EL (cell line): Measurements from ENCODE around the gene LRRC8D.

Experiments used
- DNase-seq: peaks from one replicate; pipeline ENCODE4 v3.0.0-alpha.2; 2016

The LRRC8D gene

DNA sequence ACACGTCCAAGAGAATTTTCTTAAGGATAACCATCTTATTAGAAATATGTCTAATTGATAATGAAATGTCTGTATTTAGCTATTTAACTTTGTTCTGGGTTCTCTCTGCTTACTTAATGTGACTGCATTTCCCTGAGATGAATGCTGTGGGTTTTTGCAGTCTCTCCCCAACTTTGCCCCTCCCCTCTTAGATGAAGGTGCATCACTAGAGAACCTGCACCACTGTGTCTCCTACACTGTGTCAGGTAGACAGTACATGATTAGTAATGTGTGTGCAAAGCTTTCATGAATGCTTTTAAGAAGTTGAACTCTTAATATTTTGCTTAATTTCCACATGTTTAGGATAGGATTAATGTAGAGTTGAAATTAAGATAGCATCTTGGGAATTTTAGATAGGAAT is 51.7 kb downstream of the LRRC8D start:
- DNase-seq: no peak

DNA sequence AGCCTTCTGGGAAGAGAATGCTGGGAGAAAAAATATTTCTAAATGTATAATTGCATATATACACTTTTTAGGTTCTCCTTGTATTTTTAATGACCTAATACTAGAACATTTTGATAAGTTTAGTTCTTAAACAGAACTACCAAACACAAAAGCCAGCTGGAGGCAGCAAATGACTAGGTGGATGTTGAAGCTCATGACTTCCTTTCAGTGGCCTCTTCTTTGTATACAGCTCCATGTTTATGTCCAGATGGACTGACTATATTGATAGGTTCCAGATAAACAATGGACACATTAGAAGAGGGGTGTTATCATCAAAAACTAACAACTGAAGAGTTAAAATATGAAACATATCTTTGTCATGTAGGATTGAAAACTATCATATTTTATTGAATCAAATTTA is 52.5 kb downstream of the LRRC8D start:
- DNase-seq: no peak

DNA sequence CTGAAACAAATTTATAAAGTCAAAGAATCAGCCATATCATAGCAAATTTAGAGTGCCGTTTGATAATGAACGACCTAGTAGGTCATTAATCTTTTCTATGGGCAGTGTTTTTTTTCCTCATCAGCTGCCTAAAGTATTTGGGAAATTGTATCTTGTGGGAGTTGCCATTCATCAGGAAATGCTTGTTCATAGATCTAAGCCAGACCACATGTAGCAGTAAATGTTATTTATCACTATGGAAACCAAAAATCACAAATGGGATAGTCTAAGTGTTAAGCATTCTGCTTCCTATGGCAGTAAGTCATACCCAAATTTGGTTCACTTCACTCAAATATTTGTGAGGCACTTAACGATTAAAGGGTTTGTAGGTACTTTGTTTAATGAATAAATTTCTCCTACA is 52.9 kb downstream of the LRRC8D start:
- DNase-seq: peak; percentile 53

DNA sequence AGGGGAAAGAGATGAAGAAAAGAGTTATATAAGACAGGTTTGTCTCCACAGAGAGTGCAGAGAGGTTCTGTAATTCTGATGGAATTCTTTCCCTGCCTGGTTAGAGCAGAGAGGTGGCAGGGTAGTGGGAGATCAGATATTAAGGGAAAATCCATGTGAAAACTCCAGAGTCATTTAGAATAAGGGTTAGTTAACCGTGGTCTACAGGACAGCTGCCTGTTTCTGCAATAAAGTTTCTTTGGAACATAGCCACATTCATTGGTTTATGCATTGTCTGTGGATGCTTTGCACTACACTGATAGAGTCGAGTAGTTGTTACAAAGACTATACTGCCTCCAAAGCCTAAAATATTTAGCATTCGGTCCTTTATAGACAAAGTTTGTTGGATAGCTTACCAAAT is 55.6 kb downstream of the LRRC8D start:
- no peak for DNase-seq

DNA sequence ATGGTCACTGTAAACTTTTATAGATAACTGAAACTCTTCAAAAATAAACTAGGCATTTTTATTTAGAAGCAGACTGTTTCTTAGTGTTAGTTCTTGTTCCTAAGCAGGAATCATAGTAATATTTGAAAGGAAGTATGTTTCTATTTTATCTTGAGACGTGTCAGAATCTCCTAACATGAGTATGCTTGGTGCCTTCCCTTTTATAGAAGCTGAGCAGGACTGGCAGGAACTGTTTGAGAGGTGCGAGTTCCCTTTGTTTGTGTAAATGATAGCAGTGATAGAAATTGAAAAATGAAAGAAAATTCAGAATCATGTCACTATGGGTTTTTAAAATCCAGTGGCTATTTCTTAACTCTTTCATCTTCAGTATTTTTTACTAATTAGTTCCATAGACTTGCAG is 56.9 kb downstream of the LRRC8D start:
- DNase-seq: no peak

DNA sequence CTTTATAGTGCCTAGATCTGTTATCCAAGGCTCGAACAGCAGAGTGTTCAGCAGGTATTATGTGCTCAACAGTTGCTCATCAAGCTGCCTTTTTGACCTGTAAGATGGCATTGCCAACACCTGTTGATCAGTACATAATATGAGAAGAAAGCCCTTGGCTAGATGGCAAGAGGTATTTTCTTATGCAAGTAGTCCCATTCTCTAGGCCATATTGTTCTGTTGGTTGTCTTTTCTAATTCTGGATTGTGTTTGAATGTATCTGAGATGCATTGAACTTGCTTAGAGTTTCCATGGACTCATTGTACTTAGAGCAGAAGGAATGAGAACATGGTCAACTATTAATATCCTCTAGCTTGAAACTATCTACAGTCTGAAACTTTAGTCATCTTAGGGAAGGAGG is 57.4 kb downstream of the LRRC8D start:
- DNase-seq: no peak

DNA sequence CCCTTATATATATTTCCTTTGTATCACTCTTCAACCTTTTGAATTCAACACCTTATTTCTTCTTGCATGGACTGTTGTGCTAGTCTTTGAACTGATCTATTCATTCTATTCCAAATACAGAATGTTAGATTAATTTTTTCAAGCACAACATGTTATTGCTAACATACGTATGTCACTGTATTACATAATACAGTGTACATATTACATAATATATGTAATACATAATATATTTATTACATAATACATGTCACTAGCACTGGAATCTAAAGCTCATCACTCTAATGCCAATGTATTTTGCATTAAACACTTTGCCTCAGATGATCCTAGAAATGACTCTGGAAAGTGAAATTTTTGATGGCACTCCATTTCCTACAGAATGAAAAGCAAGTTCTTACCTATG is 59.8 kb downstream of the LRRC8D start:
- DNase-seq: no peak

DNA sequence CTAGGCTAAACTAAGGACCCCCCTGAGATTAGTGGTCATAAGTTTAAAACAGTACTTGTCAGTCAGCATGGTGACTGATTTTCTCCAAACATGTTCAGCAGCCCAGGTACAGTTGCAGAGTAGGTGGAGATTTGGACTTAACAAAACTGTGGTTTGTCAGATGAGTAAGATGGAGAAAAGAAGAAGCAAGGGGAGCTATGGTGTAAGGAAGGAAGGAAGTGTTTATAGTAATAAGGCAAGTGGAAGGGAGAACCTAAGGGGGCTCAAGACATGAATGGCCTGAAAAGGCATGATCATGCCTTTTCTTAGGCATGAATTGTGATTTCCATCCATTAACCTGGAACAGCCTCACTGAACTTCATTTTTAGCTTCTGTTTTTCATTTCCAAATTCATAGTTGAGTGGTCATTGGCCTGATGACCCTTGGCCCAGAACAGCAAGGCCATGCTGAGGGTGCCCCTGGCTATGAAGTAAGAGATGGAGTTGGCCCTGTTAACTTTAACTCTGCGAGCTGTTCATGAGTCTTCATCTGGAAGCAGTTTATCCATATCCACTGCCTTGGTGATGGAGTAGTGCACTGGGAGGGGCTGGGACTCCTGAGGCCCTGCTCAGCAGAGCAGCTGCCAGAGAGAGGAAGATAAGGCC is 60.7 kb downstream of the LRRC8D start:
- no peak for DNase-seq

DNA sequence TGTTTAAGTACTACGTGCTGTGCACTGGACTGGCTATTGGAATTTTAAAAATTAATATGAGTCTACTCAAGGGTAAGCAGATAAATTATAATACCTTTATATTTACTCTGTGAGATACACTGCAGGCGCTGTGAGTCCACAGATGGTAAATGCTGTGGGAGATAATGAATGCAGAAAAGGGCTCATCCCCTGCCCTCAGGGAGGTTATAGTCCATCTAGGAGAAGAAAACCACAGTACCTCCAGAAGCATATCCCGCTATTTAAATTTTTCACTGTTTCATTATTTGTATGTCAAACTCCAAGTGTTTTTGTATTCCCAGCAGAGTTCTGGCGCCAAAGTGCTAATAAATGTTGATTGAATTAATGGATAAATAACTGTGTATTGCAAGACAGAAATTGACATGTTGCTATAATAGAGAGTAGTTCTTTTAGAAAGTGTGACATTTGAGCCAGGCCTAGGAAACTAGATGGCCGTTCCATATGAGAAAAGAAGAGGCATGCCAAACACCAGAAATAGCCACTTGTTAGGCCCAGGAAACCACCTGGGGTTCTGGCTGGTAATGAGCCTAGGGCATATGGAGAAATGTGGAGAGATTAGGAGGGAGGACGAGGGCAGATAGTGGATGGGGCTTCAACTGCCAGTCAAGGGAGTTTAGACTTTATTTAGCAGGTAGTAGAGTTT is 61.7 kb downstream of the LRRC8D start:
- no peak for DNase-seq

DNA sequence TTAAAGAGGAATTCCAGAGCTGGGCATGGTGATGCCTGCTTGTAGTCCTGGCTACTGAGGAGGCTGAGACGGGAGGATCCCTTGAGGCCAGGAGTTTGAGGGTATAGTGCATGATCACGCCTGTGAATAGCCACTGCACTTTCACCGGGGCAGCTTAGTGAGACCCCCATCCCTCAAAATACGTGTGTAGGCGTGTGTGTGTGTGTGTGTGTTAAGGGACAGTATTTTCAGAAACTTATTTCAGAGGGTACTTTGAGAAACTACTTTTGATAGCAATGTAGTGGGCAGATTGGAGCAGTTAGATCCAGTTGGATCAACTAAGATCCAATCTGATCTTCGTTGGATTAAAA is 62.2 kb downstream of the LRRC8D start:
- no peak for DNase-seq

DNA sequence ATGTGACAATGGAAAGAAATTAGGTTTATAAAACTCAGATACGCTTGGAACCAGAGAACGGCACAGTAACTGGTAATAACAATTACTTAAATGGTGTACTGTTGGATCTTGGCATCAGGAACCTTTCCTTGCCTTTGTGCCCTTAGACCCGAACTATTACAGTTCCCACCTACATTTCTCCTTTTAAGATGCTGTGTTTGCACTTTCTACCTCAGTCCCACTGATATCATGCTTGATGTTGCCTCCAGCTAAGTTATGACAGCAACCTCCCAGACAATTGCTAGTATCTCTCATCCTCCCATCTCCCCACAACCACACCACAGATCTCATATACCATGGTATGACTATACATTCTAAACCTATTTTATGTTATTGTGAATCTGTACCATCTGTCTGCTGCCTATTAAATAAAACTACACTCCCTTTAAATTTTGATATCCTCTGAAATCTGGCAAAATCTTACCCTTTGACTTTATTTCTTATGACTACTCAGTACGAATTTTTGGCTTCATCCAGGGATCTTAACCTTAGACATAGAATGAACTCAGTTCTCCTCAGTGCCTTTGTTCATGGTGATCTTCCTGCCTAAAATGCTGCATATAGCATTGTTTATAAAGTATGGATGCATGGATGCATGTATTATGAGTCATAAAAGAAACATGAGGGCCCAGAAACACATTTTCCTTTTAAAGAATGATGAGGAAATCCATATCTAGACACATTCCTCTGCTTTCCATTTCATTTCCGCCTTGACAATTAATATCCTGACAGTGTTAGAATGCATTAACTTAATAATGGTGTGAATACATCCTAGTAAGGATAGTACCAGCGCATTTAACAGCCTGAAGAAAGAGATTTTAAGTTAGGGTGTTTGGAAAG is 64.1 kb downstream of the LRRC8D start:
- DNase-seq: peak; percentile 75

DNA sequence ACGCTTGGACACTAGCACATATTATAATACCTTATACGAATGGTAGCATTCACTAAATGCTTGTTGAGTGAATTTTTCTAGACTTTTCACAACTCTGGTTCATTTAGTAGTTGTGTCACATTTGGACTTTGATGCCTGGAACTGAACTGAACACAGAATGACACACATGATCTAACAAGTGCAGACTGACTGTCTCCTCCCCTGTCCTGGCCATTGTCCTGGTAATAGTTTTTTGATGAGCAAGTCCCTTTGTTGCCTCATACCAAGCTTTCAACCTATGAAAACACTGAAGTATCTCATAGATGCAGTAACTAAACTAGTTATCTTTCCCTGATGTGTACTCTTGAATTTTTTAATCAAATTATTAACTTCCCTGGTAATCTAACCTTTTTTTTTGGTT is 66.4 kb downstream of the LRRC8D start:
- peak; percentile 52 for DNase-seq

DNA sequence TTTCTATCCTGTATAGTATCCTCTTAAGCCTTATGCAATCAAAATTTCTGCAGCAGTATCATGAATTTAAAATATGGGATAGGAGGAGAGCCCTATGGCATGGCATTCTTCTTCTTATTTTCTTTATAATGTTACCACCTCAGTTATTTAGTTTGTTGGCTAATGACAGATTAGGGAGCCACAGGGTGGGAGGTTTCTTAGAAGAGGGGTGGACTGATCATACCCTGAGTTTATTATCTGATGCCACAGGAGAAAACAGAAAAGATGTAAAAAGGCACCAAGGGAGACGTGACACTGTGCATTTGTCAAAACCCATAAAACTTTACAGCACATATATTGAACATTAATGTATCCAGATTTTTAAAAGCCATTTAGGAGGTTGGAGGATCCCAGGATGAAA is 66.9 kb downstream of the LRRC8D start:
- DNase-seq: no peak

DNA sequence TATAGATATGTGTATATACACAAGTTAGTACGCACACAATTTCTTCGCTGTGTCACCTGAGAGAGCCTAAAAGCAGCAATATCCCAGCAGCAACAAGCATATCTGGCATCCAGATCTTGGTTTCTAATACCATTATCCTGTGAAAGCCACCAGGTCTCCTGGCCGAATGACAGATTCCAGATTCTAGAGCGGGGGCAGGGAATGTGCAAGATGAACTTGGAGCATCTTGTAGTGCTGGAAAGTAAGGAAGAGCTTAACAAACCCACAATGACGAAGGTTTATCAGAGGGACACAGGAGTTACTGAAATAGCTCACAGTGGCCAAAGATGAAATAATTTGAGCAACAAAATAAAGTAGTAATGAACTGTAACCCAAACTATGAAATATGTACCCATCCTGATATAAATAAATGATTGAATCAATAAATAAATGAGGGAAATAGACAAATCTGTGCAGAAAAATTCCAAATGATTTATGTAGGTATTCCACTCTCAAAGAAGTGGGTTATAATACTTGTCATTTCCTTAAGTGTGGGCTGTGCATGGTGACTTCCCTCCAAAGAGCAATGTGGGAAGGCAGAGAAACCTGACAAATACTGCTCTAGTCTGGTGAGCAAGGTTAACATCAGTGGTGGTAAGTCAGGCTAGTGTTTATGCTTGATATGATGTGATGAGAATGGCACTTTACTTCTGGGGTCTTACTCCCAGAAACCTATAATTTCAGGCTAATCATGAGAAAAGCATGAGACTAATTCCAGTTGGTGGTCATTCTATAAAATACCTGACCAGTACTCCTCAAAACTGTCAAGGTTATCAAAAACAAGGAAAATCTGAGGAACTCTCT is 67.9 kb downstream of the LRRC8D start:
- no peak for DNase-seq

DNA sequence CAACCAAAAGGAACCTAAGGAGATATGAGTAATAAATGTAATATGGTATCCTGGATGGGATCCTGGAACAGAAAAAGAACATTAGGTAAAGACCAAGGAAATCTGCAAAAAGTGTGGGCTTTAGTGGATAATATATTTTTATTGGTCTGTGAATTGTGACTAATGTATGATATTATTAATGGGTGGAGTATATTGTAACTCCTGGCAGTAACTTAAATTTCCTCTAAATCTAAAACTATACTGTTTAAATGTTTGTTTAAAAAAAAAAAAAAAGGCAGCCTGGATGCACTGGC is 68.4 kb downstream of the LRRC8D start:
- DNase-seq: no peak

DNA sequence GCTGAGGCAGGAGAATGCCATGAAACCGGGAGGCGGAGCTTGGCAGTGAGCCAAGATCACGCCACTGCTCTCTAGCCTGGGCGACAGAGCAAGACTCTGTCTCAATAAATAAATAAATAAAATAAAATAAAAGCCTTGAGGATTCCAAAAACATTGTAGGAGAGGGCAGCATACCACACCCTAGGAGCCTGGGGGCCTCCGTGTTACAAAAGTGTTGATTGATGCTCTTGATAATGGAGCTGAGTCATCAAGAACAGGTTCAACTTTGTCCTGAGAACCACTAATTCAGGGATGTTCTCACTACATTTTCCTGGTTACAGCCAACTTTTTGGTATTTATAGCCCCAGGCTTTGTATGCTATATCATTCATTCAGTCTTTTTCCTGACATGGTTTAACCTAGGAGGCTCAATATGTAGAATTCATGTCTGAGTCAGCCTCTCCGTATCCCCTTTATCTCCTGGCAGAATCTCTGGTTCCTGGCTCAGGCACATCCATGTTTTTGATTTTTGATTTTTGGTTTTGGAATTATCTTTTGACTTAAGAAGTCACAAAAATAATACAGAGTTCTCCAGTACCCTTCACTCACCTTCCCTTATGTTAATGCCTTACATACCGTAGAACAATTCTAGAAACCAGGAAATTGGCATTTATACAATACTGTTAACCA is 69.4 kb downstream of the LRRC8D start:
- DNase-seq: peak; percentile 95

DNA sequence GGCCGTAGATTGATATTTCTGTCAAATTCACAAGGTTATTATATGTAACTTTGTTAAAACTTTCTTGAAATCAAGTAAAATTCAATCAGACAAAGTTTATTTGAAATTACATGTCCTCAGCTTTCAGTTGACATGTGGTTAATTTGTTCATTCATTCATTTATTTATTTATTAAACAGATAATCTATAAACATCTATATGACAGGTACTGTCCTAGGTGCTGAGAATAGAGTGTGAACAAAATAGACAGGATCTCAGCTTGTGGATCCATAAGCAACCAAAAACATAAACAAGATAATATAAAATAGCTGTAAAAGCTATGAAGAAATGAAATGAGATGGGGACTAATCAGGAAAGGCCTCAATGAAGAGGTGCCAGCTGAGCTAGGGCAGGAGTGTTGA is 72.0 kb downstream of the LRRC8D start:
- DNase-seq: no peak

DNA sequence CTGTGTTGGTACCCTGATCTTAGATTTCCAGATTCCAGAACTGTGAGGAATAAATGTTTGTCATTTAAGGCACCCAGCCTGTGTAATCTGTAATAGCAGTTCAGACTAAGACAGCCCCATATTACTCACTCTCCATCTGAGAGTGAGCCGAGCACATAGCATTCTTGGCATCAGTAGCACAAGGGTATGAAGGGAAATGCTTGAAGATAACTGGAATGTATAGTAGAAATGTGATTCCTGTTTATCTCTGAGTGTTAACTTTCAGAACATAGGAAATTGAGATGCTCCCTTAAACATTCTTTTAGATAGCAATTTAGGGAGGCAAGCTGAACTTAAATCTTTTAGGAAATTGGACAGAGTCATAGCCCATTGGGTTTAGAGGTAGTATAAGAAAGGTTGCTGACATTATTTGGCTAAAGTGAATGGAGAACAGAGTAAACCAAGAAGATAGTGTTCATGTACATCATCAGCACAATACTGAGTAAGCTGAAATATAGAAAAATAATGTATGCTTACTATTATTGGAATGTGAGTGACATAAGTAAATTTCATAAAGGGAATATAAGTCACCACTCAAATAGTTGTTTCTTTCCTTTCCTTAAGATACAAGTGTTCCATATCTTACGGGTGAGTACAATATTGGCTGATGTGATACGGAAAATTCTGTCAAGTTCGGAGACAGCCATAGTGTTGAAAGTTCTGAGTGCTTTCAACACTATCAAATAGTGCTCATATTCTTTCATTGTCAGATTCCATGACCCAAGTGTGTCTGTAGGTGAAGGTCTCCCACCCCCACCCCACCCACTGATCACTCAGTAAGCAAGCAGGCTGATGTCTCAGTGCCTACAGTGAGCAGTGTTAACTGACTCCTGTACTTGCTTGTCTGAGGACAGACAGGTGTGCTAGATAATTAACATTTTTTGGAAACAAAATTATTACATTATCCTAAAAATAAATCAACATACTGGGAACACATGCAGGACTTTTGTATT is 73.7 kb downstream of the LRRC8D start:
- DNase-seq: peak; percentile 93

DNA sequence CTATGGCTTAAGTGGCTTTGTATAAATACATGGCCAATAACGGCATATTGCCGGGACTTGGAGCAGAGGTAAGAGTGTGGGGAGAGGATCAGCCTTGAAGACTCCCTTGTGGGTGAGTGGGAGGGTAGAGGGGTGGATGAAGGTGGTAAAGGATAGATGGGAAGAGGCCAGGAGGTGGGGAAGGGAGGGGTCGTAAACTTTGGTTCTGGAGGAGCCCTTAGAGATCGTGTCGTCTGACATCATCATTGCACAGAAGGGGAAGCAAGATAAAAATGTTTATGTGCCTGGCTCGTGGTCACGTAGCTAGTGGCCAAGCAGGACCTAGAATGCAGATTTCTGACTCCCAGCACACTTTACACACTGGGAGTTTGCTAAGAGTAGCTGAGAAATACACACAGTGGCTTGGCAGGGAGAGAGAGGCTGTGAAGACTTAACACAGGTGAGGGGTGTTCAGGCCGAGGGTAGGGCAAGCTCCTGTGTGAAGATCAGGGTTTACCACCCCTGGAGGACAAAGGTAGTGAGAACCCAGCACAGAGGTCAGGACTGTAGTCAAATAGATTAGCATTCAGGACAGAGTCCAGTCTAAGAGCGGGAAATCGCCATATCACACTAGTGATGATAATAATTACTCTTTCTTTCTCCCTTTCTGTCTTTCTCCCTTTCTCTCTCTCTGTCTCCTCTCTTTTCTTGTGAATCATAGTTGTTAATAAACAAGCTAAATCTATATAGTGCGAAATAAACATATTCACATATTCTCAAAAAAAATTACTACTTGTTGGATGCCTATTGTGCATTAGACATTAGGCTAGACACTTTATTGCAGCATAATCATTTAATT is 75.5 kb downstream of the LRRC8D start:
- DNase-seq: no peak

DNA sequence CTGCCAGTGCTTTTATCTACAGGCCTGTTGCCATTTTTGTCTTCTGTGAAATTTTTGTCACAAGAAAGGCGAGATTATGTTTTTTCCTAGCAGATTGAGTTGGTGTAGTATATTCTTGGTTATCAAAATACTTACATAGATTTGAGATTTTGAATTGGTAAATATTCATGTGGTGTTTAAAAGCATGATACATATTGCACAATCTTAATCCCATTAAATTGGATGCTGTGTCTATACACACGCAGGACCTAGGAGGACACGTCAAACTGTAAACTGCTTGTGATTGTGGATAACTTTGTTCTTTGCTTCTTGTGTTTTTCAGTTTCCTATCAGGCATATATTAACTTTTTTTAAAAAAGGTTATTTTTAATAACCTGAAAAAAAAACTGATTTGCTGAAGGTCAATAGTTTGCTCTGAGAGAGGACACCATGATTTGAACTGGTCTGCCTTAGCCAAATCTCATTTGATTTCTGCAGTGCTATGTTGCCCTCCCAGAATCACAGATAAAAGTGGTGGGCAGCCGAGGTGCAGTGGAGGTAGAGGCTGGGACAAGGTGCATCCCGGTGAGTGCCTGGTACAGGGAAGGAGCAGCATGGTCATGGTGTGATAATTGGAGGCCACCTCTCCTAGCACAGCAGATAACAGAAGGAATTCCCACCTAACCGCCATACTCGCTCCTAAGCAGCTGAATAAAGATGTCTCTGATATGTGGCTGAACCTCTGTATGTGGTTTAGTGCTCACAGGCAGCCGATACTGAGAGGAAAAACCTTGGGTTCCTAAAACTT is 76.7 kb downstream of the LRRC8D start:
- no peak for DNase-seq
